Measurements from ENCODE around the gene NPAS3.

NPAS3 gene

DNA sequence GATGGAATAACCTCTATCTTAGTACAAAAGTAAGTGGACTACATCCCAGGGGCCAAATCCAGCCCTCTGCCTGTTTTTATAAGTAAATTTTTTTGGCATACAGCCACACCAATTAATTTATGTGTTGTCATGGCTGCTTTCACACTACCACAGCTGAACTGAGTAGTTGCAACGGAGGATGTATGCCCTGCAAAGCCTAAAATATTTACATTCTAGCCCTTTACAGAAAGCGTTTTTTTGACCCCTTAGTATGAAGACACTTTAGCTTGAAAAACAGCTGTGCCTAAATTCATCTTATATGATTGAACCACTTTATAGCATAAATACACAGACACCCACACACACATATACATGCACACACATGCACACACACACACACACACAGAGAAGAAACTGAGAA lies 510.6 kb downstream of the NPAS3 start:
- DNase-seq (ENCODE audit: low read depth): no peak

- DNase-seq (ENCODE audit: low read depth): no peak
These were observed 511.2 kb downstream of the NPAS3 start for GRCh38 chr14:33449703-33450395.

GRCh38 chr14:33450416-33450815 lies 511.7 kb downstream of the NPAS3 start:
- no peak for DNase-seq (ENCODE audit: low read depth)

DNA sequence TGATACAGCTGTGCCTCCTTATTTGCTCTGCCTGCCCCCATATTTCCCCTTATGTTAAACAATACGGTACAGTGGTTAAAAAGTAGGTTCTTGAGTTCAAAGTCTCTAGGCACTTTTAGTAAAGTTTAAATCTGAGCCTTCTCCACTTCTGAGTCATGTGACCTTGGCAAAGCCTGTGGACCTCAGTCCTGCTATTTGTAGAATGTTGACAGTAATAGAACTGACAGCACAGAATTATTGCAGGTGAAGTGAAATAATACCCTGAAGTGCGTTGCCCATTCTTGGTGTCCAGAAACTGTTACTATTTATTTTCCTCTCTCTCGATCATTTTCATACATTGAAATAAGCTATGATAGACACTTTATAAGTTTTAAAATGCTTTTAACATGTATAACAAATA lies 512.5 kb downstream of the NPAS3 start:
- no peak for DNase-seq (ENCODE audit: low read depth)

- no peak for DNase-seq (ENCODE audit: low read depth)
These were observed 514.3 kb downstream of the NPAS3 start for GRCh38 chr14:33452995-33453394.

GRCh38 chr14:33454022-33454595 lies 515.4 kb downstream of the NPAS3 start:
- no peak for DNase-seq (ENCODE audit: low read depth)

- no peak for DNase-seq (ENCODE audit: low read depth)
These were observed 516.0 kb downstream of the NPAS3 start for GRCh38 chr14:33454707-33455106.

- no peak for DNase-seq (ENCODE audit: low read depth)
These were observed 517.1 kb downstream of the NPAS3 start for GRCh38 chr14:33455654-33456345.

DNA sequence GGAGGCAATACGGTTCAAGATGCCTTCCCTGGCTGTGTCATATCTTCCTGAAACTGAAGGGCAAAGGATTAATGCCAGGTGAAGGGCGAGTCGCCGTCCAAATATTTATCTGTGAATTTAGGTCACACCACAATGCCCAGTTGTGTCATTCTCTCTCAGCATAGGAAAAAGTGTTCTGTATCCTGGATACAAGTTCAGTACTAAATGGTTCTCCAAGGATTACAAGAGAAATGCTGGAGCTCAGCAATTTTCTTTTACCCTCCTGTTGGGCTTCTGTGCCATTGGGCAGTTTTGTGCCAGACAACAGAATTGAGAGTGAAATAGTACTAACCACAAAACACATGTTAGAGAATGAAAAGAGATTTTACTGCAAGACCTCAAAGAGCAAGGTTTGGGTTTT lies 518.3 kb downstream of the NPAS3 start:
- DNase-seq (ENCODE audit: low read depth): no peak

GRCh38 chr14:33457617-33458016 lies 518.9 kb downstream of the NPAS3 start:
- DNase-seq (ENCODE audit: low read depth): no peak

- DNase-seq (ENCODE audit: low read depth): no peak
These were observed 521.5 kb downstream of the NPAS3 start for GRCh38 chr14:33460164-33460563.

DNA sequence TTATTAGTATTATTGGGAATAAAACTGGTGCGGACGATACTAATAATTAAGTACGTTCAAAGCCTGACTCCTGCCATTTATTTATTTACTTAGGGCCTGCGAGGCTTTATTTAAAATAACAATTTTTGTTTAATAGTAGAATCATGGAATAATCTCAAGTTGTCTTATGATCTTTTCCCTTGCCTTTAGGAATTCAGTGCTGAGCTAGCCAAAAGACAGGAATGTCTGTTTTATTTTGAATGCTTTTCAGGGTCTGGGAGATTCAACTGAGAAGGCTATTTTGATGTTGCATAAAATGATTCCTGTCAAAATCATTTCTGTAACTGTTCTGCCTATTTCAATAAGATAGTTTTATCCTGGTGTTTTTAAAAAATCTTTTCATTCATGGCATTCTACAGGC lies 522.4 kb downstream of the NPAS3 start:
- DNase-seq (ENCODE audit: low read depth): no peak

DNA sequence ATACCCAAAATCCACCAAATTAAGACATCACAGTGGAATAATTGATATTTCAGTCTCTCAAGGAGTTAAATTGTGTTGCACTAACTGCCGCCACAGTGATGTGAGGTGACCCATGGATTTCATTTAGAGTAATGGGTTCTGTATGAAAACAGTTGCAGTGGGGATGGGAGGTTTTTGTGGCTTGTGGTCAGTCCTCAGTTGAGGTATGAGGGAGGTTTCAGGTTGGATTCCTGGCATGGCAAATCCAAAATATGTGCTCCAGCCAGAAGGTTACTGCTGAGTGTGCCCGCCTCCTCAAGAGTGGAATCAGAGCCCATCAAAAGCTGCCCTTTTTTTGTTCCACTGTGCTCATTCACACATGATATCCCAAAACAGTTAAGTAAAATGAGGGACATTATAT lies 525.1 kb downstream of the NPAS3 start:
- DNase-seq (ENCODE audit: low read depth): no peak

- no peak for DNase-seq (ENCODE audit: low read depth)
These were observed 525.7 kb downstream of the NPAS3 start for GRCh38 chr14:33464254-33464962.

GRCh38 chr14:33465846-33466700 lies 527.4 kb downstream of the NPAS3 start:
- DNase-seq (ENCODE audit: low read depth): peak; percentile 75

DNA sequence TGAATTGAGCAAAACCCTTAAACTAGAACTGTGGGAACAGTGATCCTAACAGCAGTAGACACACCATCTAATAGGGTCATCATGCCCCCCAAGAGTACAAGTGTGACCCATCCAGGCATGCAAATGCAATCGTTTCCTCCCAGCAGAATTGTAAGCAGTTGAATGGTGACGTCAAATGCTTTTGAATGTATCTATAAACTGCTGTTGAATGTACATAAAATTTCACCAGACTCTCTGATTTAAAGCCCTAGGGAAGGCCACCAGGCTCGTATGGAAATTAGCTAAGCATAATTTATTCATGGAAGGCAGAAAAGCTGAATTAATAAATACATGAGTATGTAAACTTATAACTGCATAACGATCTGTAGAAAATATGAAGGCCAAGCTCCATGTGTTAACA lies 529.3 kb downstream of the NPAS3 start:
- DNase-seq (ENCODE audit: low read depth): no peak

GRCh38 chr14:33469898-33470297 lies 531.2 kb downstream of the NPAS3 start:
- DNase-seq (ENCODE audit: low read depth): no peak

DNA sequence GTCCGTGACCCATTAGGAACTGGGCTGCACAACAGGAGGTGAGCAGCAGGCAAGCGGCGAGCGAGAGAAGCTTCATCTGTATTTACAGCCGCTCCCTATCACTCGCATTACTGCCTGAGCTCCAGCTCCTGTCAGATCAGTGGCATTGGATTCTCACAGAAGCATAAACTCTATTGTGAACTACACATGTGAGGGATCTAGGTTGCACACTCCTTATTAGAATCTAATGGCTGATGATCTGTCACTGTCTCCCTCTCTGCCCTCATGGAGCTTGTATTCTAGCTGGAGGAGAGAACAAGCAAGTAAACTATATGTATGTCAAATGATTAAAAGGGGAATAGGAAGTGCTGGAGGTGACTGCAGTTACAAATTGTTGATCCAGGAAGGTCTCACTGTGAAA lies 533.1 kb downstream of the NPAS3 start:
- no peak for DNase-seq (ENCODE audit: low read depth)

- peak; percentile 73 for DNase-seq (ENCODE audit: low read depth)
These were observed 536.9 kb downstream of the NPAS3 start for GRCh38 chr14:33475623-33476022.

DNA sequence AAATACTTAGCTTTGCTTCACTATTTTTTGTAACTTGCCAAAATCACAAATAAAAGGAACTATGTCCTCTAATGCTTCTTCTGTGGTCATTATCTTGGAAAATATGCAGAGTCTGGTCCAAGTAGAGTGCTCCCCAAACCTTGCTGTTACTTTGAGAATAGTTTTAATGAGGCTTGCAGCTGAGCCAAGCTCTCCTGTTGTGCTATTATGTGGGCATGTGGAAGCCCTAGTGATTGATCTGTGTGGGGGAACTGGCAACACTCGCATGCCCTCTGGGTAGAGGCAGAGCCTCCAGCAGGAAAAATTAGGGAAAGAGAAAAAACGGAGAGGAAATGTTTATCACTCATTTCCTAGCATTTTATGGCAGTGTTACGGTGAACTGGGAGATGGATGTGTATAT lies 539.1 kb downstream of the NPAS3 start:
- DNase-seq (ENCODE audit: low read depth): no peak

DNA sequence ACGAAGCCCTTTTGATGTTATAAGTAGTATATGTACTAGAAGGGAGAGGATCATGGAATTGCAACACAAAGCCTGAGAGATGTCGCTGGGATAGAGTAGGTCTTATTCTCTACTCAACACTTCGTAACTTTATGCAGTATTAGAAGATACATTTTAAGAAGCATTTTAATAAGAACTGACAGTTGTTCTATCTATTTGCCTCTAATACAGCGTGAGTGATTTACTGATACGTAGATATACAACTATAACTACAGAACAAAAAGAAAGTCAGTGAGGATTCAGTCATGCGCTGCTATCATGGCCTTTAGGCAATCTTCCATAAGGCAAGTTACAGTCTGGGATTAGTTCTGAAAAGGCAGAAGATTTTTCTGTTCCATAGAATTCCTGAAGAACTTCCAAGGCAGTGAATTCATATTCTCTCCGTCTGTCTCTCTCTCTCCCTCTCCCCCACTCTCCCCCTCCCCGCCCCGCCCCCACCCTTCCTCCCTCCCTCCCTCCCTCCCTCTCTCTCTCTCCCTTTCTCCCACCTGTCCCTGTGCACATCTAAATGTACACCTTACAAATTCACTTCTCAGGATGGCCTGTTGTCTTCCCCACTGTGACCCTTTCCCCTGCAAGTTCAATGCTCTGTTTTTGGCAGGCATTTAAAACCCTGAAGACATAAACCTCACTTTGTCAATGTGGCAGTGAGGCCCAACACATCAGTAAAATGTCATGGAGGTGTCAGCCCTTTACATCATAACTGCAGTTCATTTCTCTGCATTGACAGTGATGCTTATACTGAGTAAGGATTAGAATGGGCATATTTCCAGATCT lies 541.6 kb downstream of the NPAS3 start:
- DNase-seq (ENCODE audit: low read depth): no peak
